K562 (cell line): ENCODE results near the gene ZBTB48. TPM values are rescaled to one million over a fixed set of nuclear protein-coding genes. Genes with fewer than 3 reads are reported as not detected.
A peak's percentile ranks its signal among the peaks of the same experiment; 100 is the strongest.

Experiments used
- BACH1 ChIP-seq: fragments of 200-800 bp; sonication (Bioruptor generic); IDR thresholded peaks from 2 replicates; pipeline ENCODE4 v1.6.1; 2016; ENCODE audit warnings: missing genetic modification characterization, missing compliant biosample characterization
- CCAR2 ChIP-seq: fragments of 200-400 bp; formaldehyde crosslinking; IDR thresholded peaks from 2 replicates; pipeline ENCODE4 v1.6.1; 2017; ENCODE audit warnings: mild to moderate bottlenecking, low read depth, low read length
- GABPA ChIP-seq: fragments of 200-800 bp; sonication (Bioruptor generic); conservative IDR thresholded peaks from 2 replicates; pipeline ENCODE4 v1.6.1; 2016; ENCODE audit warnings: low read depth, missing genetic modification characterization, missing compliant biosample characterization
- GATAD2A ChIP-seq: fragments of 450-650 bp; IDR thresholded peaks from 2 replicates; pipeline ENCODE4 v1.6.1; 2017
- HDAC1 ChIP-seq, 2 experiments: fragments of 450-650 bp; IDR thresholded peaks; 2 replicates each; pipeline ENCODE4 v1.6.1; 2016 to 2017; ENCODE audit warnings: inconsistent platforms in 1 of 2, mild to moderate bottlenecking in 1 of 2, moderate library complexity in 1 of 2
- MEF2D ChIP-seq: conservative IDR thresholded peaks from 2 replicates; pipeline ENCODE4 v1.6.1; 2016; ENCODE audit warnings: low read depth, missing genetic modification characterization, missing compliant biosample characterization
- SIN3A ChIP-seq, 2 experiments: fragments of 150-350 bp in 1 of 2; IDR thresholded peaks; 2 replicates each; pipeline ENCODE4 v1.6.1; 2011 to 2016; ENCODE audit warnings: borderline replicate concordance in 2 of 2, low read depth in 2 of 2, low read length in 2 of 2, mild to moderate bottlenecking in 2 of 2, moderate library complexity in 2 of 2; ENCODE audit not compliant: control insufficient read depth in 1 of 2
- STAT6 ChIP-seq: sonication (generic); formaldehyde crosslinking; IDR thresholded peaks from 2 replicates; pipeline ENCODE4 v1.8.1; 2023; ENCODE audit warnings: mild to moderate bottlenecking, missing genetic modification reagents
- ZNF589 ChIP-seq: fragments of 200-800 bp; sonication (Bioruptor generic); IDR thresholded peaks from 2 replicates; pipeline ENCODE4 v1.6.1; 2016; ENCODE audit warnings: low read depth, missing genetic modification characterization, missing compliant biosample characterization
- ZNF79 ChIP-seq: fragments of 250-450 bp; sonication (Bioruptor Pico); IDR thresholded peaks from 2 replicates; pipeline ENCODE4 v1.4.0; 2020; ENCODE audit warnings: low read depth, mild to moderate bottlenecking, moderate library complexity
- ZSCAN32 ChIP-seq: fragments of 450-650 bp; formaldehyde crosslinking; IDR thresholded peaks from 2 replicates; pipeline ENCODE4 v1.4.0; 2020; ENCODE audit warnings: mild to moderate bottlenecking, moderate library complexity
- polyA plus RNA-seq, 8 experiments: library from polyadenylated mRNA; depleted of rRNA in 4 of 8; stranded (reverse) in 5 of 8; unstranded in 3 of 8; fragments of >200 nt; fragmentation: Nextera tagmentation in 2 of 8; fragmentation: Illumina TruSeq in 1 of 8; extraction: Ambion mirVana in 2 of 8; extraction: Trizol in 1 of 8; gene quantifications; 2 replicates each; pipeline versions ENCODE4 v1.2.1 to v1.2.3, GENCODE V29; 2011 to 2014; ENCODE audit warnings: inconsistent platforms in 1 of 8, missing spikeins in 1 of 8
- total RNA-seq, 7 experiments: library from RNA; depleted of rRNA in 6 of 7; stranded (reverse); fragments of >200 nt in 6 of 7; fragmentation: Illumina TruSeq in 2 of 7; extraction: Trizol in 2 of 7; gene quantifications; 2 replicates each; pipeline versions ENCODE4 v1.2.1 to v1.2.3, GENCODE V29; 2011 to 2021; ENCODE audit warnings: low replicate concordance in 1 of 7
- TF ChIP-seq, protein P1 (sequence below): fragments of 450-650 bp; IDR thresholded peaks from 2 replicates; pipeline ENCODE4 v1.6.1; 2016; ENCODE audit warnings: mild to moderate bottlenecking, moderate library complexity

ZBTB48 gene
- total and polyA plus RNA-seq, 9 of the 15 experiments (the other 6 are each of a cell fraction or from before 2014, with no cell fraction given) = 1.9 to 66.9 (median 29.5) TPM

DNA sequence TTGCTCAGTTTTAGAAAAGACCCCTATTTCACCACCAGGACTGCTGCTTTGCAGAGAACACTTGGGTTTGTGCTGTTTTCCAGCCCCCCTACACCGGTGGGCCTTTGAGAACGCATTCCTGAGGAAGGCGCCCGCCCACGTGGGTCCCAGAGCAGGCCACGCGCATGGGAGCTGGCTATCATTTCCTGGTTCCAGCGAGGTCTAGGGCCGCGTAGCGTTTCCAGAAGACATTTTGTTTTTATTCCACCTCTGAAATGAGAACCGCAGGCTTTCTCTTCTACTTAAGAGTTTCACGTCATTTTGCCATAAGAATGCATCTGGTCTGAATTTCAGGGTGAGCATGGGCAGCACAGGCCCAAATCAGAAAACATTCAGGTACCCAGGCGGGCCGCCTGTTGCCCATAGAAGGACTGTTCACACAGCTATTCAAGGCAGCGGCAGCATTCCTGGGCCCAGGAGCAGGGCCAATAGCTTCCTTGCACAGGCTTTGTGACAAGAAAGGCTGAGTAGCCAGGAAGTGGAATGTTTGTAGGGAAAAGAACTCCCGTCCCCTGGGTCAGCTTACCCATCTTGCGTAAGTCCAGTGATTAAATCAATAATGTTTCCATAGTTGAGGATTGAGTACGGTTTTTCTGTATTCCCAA lies 24.2 kb downstream of the ZBTB48 start (continued):
- TF ChIP-seq ZSCAN32 (CRISPR knock-in tag) (0 out of 2 replicates have a peak, but pooled peaks have one; percentile 12), GATAD2A (peak; percentile 60; the same call in 1 of the 2 replicates), CCAR2 (no peak), HDAC1 (IDR thresholded peaks at IDR 0.05) (peak in 1 of 2 experiments; percentile 93; a peak in 2 of 4 replicates), SIN3A (IDR thresholded peaks at IDR 0.05; ENCODE audit: borderline replicate concordance in 2 of 2, control insufficient read depth in 1 of 2, low read depth in 2 of 2, low read length in 2 of 2) (peak; percentile 74 to 86; a peak in 2 of 4 replicates), ZNF589 (no peak; the same call in none of the 2 replicates), GABPA (tag) (peak; percentile 66), ZNF79 (CRISPR knock-in tag) (peak; percentile 16; the same call in 1 of the 2 replicates), BACH1 (tag) (peak; percentile 63; the same call in 1 of the 2 replicates), STAT6 (0 out of 2 replicates have a peak, but pooled peaks have one; percentile 27), MEF2D (tag) (peak; percentile 52; the same call in 1 of the 2 replicates)
- TF ChIP-seq, protein P1, sequence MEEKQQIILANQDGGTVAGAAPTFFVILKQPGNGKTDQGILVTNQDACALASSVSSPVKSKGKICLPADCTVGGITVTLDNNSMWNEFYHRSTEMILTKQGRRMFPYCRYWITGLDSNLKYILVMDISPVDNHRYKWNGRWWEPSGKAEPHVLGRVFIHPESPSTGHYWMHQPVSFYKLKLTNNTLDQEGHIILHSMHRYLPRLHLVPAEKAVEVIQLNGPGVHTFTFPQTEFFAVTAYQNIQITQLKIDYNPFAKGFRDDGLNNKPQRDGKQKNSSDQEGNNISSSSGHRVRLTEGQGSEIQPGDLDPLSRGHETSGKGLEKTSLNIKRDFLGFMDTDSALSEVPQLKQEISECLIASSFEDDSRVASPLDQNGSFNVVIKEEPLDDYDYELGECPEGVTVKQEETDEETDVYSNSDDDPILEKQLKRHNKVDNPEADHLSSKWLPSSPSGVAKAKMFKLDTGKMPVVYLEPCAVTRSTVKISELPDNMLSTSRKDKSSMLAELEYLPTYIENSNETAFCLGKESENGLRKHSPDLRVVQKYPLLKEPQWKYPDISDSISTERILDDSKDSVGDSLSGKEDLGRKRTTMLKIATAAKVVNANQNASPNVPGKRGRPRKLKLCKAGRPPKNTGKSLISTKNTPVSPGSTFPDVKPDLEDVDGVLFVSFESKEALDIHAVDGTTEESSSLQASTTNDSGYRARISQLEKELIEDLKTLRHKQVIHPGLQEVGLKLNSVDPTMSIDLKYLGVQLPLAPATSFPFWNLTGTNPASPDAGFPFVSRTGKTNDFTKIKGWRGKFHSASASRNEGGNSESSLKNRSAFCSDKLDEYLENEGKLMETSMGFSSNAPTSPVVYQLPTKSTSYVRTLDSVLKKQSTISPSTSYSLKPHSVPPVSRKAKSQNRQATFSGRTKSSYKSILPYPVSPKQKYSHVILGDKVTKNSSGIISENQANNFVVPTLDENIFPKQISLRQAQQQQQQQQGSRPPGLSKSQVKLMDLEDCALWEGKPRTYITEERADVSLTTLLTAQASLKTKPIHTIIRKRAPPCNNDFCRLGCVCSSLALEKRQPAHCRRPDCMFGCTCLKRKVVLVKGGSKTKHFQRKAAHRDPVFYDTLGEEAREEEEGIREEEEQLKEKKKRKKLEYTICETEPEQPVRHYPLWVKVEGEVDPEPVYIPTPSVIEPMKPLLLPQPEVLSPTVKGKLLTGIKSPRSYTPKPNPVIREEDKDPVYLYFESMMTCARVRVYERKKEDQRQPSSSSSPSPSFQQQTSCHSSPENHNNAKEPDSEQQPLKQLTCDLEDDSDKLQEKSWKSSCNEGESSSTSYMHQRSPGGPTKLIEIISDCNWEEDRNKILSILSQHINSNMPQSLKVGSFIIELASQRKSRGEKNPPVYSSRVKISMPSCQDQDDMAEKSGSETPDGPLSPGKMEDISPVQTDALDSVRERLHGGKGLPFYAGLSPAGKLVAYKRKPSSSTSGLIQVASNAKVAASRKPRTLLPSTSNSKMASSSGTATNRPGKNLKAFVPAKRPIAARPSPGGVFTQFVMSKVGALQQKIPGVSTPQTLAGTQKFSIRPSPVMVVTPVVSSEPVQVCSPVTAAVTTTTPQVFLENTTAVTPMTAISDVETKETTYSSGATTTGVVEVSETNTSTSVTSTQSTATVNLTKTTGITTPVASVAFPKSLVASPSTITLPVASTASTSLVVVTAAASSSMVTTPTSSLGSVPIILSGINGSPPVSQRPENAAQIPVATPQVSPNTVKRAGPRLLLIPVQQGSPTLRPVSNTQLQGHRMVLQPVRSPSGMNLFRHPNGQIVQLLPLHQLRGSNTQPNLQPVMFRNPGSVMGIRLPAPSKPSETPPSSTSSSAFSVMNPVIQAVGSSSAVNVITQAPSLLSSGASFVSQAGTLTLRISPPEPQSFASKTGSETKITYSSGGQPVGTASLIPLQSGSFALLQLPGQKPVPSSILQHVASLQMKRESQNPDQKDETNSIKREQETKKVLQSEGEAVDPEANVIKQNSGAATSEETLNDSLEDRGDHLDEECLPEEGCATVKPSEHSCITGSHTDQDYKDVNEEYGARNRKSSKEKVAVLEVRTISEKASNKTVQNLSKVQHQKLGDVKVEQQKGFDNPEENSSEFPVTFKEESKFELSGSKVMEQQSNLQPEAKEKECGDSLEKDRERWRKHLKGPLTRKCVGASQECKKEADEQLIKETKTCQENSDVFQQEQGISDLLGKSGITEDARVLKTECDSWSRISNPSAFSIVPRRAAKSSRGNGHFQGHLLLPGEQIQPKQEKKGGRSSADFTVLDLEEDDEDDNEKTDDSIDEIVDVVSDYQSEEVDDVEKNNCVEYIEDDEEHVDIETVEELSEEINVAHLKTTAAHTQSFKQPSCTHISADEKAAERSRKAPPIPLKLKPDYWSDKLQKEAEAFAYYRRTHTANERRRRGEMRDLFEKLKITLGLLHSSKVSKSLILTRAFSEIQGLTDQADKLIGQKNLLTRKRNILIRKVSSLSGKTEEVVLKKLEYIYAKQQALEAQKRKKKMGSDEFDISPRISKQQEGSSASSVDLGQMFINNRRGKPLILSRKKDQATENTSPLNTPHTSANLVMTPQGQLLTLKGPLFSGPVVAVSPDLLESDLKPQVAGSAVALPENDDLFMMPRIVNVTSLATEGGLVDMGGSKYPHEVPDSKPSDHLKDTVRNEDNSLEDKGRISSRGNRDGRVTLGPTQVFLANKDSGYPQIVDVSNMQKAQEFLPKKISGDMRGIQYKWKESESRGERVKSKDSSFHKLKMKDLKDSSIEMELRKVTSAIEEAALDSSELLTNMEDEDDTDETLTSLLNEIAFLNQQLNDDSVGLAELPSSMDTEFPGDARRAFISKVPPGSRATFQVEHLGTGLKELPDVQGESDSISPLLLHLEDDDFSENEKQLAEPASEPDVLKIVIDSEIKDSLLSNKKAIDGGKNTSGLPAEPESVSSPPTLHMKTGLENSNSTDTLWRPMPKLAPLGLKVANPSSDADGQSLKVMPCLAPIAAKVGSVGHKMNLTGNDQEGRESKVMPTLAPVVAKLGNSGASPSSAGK = peak; percentile 98
